B cell (primary cell): ENCODE results near the gene PRR3. TPM values are rescaled to one million over a fixed set of nuclear protein-coding genes. Genes with fewer than 3 reads are reported as not detected.

Experiments used
- ATAC-seq: fragments of 200-7000 bp; cut with Tn5 transposase; one replicate; pipeline ENCODE4 v1.10.0; 2021; ENCODE audit warnings: low read depth, mild to moderate bottlenecking, moderate number of reproducible peaks, moderate library complexity
- CTCF ChIA-PET: fragments of 350-600 bp; sonication (Branson Sonifier 250); formaldehyde crosslinking; loops from one replicate; lab custom pipeline; 2021; ENCODE audit warnings: antibody characterized with exemption, inconsistent platforms; lab: Charles Lee
- POLR2A ChIA-PET: fragments of 350-600 bp; sonication (Branson Sonifier 250); formaldehyde crosslinking; loops from one replicate; lab custom pipeline; 2021; ENCODE audit warnings: antibody characterized with exemption; lab: Charles Lee
- DNase-seq: peaks from one replicate; pipeline ENCODE4 v3.0.0; 2013
- H2AFZ ChIP-seq: 2 replicates; pipeline ENCODE4 v1.6.1; 2012; ENCODE audit warnings: mild to moderate bottlenecking, low read depth, low read length; ENCODE audit not compliant: insufficient read depth, poor library complexity, severe bottlenecking
- H3K27ac ChIP-seq, 2 donors: 1 replicate in 1 of 2; 2 replicates in 1 of 2; pipeline ENCODE4 v1.5.1; 2012 to 2013; ENCODE audit warnings: low read length in 2 of 2, mild to moderate bottlenecking in 2 of 2, moderate library complexity in 1 of 2
- H3K27me3 ChIP-seq, 4 experiments: fragments of 200-600 bp in 1 of 4; sonication (generic) in 1 of 4; replicated peaks in 1 of 4; 1 replicate in 2 of 4; 2 replicates in 2 of 4; pipeline versions ENCODE4 v1.6.1 to v1.7.0; 2013 to 2016; ENCODE audit warnings: low read length in 3 of 4, mild to moderate bottlenecking in 2 of 4, mixed read lengths in 1 of 4, moderate library complexity in 1 of 4; ENCODE audit not compliant: insufficient read depth in 4 of 4, control insufficient read depth in 3 of 4; ENCODE audit errors: control extremely low read depth in 1 of 4
- H3K36me3 ChIP-seq, 2 experiments: replicated peaks in 1 of 2; 1 replicate in 1 of 2; 2 replicates in 1 of 2; pipeline versions ENCODE4 v1.6.1 to v1.7.1; 2013; ENCODE audit warnings: low read length in 1 of 2; ENCODE audit not compliant: insufficient read depth in 2 of 2, control insufficient read depth in 1 of 2; ENCODE audit errors: control extremely low read depth in 1 of 2, extremely low read depth in 1 of 2
- H3K4me1 ChIP-seq, 2 donors: fragments of 200-600 bp in 1 of 2; sonication (generic) in 1 of 2; 1 replicate in 1 of 2; 2 replicates in 1 of 2; pipeline versions ENCODE4 v1.5.1 to v1.6.1; 2013 to 2017; ENCODE audit warnings: low read length in 2 of 2; ENCODE audit not compliant: control insufficient read depth in 2 of 2, insufficient read depth in 2 of 2
- H3K4me2 ChIP-seq: replicated peaks from 2 replicates; pipeline ENCODE3; 2012; ENCODE audit warnings: mild to moderate bottlenecking, low read depth, low read length; ENCODE audit not compliant: poor library complexity, severe bottlenecking
- H3K4me3 ChIP-seq, 5 experiments: fragments of 200-600 bp in 1 of 5; sonication (generic) in 1 of 5; 1 replicate in 3 of 5; 2 replicates in 2 of 5; pipeline versions ENCODE4 v1.5.1 to v1.7.0; 2011 to 2016; ENCODE audit warnings: low read length in 4 of 5, mild to moderate bottlenecking in 4 of 5, low read depth in 2 of 5, control low read depth in 1 of 5, moderate library complexity in 1 of 5; ENCODE audit not compliant: insufficient read depth in 1 of 5; ENCODE audit errors: control extremely low read depth in 1 of 5, extremely low read depth in 1 of 5
- H3K79me2 ChIP-seq: fragments of 200-600 bp; sonication (generic); one replicate; pipeline ENCODE4 v1.6.0; 2016; ENCODE audit warnings: low read length; ENCODE audit not compliant: control insufficient read depth, insufficient read depth
- H3K9ac ChIP-seq: fragments of 200-600 bp; sonication (generic); 2 replicates; pipeline ENCODE4 v1.6.1; 2017; ENCODE audit warnings: mild to moderate bottlenecking, low read length, moderate library complexity
- H3K9me3 ChIP-seq, 3 donors: one replicate each; pipeline versions ENCODE4 v1.6.1 to v1.7.1; 2013; ENCODE audit warnings: low read length in 2 of 3; ENCODE audit not compliant: control insufficient read depth in 2 of 3, insufficient read depth in 1 of 3; ENCODE audit errors: control extremely low read depth in 1 of 3
- H4K20me1 ChIP-seq: 2 replicates; pipeline ENCODE4 v1.6.0; 2012; ENCODE audit warnings: mild to moderate bottlenecking, low read length; ENCODE audit not compliant: insufficient read depth, control insufficient read depth, poor library complexity, severe bottlenecking
- H3K27ac Mint-ChIP-seq: one replicate; pipeline ENCODE4 v1.8.0; 2021; ENCODE audit warnings: mixed read lengths
- H3K27me3 Mint-ChIP-seq: one replicate; pipeline ENCODE4 v1.8.0; 2021; ENCODE audit warnings: mixed read lengths
- H3K4me1 Mint-ChIP-seq: one replicate; pipeline ENCODE4 v1.8.0; 2021; ENCODE audit warnings: mixed read lengths
- H3K4me3 Mint-ChIP-seq: one replicate; pipeline ENCODE4 v1.8.0; 2021; ENCODE audit warnings: mixed read lengths
- H3K9me3 Mint-ChIP-seq: one replicate; pipeline ENCODE4 v1.8.0; 2022; ENCODE audit warnings: mixed read lengths; ENCODE audit not compliant: insufficient read depth
- EZH2 ChIP-seq: IDR thresholded peaks from 2 replicates; pipeline ENCODE4 v1.6.1; 2012; ENCODE audit warnings: borderline replicate concordance, low read depth, mild to moderate bottlenecking, moderate library complexity, low read length; ENCODE audit not compliant: insufficient read depth, poor library complexity, severe bottlenecking
- WGBS: methylation state at CpG from one replicate; pipeline ENCODE4 v1.1.5; 2013; ENCODE audit warnings: missing lambda C conversion rate; ENCODE audit not compliant: insufficient coverage; 5-methylcytosine and 5-hydroxymethylcytosine counted together
- intact Hi-C: fragments of 100-400 bp; cut with micrococcal nuclease; formaldehyde crosslinking; loops from one replicate; pipeline ENCODE4 v1.10.0; 2022
- polyA plus RNA-seq: library from polyadenylated mRNA; depleted of rRNA; stranded (reverse); fragments of >200 nt; gene quantifications from 2 replicates; pipeline ENCODE4 v1.2.3, GENCODE V29; 2012
- total RNA-seq, 2 donors: library from RNA; stranded (reverse); fragments of 120-200 nt in 1 of 2; gene quantifications; 1 replicate in 1 of 2; 2 replicates in 1 of 2; pipeline versions ENCODE4 v1.2.3 to v1.2.4, GENCODE V29; 2013 to 2022
- TF ChIP-seq, protein P1 (sequence below): fragments of 200-600 bp; IDR thresholded peaks from one replicate; pipeline ENCODE4 v1.8.0; 2022; ENCODE audit warnings: antibody characterized with exemption, mild to moderate bottlenecking

Gene PRR3
- total and polyA plus RNA-seq, 2 donors (not counting 1 experiment from before 2014, with no cell fraction given) = 15.0 to 30.3 TPM

DNA sequence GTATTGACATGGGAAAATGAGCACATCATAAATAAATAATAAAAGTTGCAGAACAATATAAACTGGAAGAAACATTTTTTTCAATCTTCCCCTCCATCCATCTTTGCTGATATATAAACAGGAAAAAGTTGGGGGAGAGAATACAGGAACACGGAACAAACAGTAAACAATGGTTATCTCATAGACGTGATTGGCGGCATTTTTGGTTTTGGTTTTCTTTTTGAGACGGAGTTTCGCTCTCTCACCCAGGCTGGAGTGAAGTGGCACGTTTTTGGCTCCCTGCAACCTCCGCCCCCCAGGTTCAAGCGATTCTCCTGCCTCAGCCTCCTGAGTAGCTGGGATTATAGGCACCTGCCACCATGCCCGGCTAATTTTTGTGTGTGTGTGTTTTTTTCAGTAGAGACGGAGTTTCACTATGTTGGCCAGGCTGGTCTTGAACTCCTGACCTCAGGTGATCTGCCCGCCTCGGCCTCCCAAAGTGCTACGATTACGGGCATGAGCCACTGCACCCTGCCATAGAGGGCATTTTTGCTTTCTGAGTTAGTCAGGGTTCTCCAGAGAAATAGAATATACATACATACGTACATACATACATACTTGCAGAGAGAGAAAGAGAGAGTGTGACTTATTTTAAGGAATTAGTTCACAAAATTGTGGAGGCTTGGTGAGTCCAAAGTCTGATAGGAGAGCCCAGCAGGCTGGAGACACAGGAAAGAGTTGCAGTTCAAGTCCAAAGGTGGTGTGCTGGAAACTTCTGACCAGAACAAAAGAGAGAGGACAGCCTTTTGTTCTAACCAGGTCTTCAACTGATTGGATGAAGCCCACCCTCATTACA is 23.4 kb upstream of the PRR3 start:
- peaks cover 28 to 38% of the 10 kb centered on the region in 2 donors for H3K4me1 ChIP-seq
- 72% methylated on average over 7 of the region's 15 CpGs for whole genome bisulfite sequencing
- H3K9ac ChIP-seq = no peak overlapping the region
- no peaks in the 10 kb centered on the region for H4K20me1 ChIP-seq
- no peak overlapping the region for H3K4me3 ChIP-seq
- H3K36me3 ChIP-seq = no peaks in the 10 kb centered on the region
- no peaks in the 10 kb centered on the region for H3K27me3 Mint-ChIP-seq
- peaks cover 28% of the 10 kb centered on the region for H3K79me2 ChIP-seq
- peak overlapping the region; percentile 19 for H3K4me2 ChIP-seq
- peak overlapping the region; percentile 50 for H3K27ac Mint-ChIP-seq
- intact Hi-C loops = no loop called here
- peaks cover 0 to 6% (median 0%) of the 10 kb centered on the region in 3 donors for H3K9me3 ChIP-seq
- H3K27ac ChIP-seq = no peak overlapping the region
- ChIA-PET CTCF (interaction anchor here (1.6 to 10.8 kb wide), 10 partner anchors 10 to 196 kb away, joined by 5 to 227 read pairs (median 37); partner anchors contain the start of gene PRR3), POLR2A (interaction anchor here (1.6 kb wide), 1 partner anchor 8 kb away, joined by 9 read pairs; no protein-coding TSS in a partner anchor)
- no peak for DNase-seq
- H3K27me3 ChIP-seq = no peaks in the 10 kb centered on the region
- H3K4me1 Mint-ChIP-seq = peaks cover 26% of the 10 kb centered on the region
- no peak for ATAC-seq
- no peaks in the 10 kb centered on the region for H3K9me3 Mint-ChIP-seq
- H2AFZ ChIP-seq = no peak overlapping the region
- peak overlapping the region; percentile 59 for H3K4me3 Mint-ChIP-seq
- TF ChIP-seq, protein P1, sequence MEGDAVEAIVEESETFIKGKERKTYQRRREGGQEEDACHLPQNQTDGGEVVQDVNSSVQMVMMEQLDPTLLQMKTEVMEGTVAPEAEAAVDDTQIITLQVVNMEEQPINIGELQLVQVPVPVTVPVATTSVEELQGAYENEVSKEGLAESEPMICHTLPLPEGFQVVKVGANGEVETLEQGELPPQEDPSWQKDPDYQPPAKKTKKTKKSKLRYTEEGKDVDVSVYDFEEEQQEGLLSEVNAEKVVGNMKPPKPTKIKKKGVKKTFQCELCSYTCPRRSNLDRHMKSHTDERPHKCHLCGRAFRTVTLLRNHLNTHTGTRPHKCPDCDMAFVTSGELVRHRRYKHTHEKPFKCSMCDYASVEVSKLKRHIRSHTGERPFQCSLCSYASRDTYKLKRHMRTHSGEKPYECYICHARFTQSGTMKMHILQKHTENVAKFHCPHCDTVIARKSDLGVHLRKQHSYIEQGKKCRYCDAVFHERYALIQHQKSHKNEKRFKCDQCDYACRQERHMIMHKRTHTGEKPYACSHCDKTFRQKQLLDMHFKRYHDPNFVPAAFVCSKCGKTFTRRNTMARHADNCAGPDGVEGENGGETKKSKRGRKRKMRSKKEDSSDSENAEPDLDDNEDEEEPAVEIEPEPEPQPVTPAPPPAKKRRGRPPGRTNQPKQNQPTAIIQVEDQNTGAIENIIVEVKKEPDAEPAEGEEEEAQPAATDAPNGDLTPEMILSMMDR = no peak
- no peak for TF ChIP-seq EZH2

DNA sequence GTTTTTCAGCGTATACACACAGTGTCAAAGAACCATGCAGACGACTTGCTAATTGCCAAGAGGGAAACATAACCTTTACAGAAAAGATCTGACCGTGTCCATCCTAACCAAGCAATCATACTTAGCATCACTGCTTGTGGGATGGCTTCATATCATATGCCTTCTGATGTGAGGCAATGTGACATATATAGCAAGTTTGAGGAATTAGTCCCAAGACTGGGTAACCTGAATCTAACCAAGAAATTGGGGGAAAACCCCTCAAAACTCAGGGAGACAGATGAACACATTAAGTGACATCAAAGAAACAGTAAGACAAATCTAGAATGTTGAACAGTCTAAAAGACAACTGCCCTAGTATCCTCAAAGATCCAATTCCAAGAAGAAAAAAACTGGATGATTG is 19.2 kb upstream of the PRR3 start:
- intact Hi-C loops = no loop called here
- TF ChIP-seq, protein P1 = no peak
- TF ChIP-seq EZH2 = no peak
- H3K9me3 ChIP-seq = no peaks in the 10 kb centered on the region
- Mint-ChIP-seq H3K27me3 (no peaks in the 10 kb centered on the region), H3K9me3 (no peaks in the 10 kb centered on the region), H3K27ac (no peak overlapping the region), H3K4me3 (no peak overlapping the region), H3K4me1 (peaks cover 13% of the 10 kb centered on the region)
- peaks cover 8 to 16% of the 10 kb centered on the region in 2 donors for H3K4me1 ChIP-seq
- POLR2A ChIA-PET = no interaction called here
- peaks cover 3% of the 10 kb centered on the region for H3K79me2 ChIP-seq
- CTCF ChIA-PET = interaction anchor here (2.2 to 15.6 kb wide), 3 partner anchors 9 to 142 kb away, joined by 7 to 681 read pairs (median 227); no protein-coding TSS in a partner anchor
- H3K27ac ChIP-seq = no peak overlapping the region
- no peak overlapping the region for H3K4me3 ChIP-seq
- DNase-seq (no peak), ATAC-seq (no peak)
- H3K27me3 ChIP-seq = no peaks in the 10 kb centered on the region
- no peaks in the 10 kb centered on the region for H3K36me3 ChIP-seq
- no peak overlapping the region for H3K9ac ChIP-seq
- H4K20me1 ChIP-seq = no peaks in the 10 kb centered on the region
- no peak overlapping the region for H3K4me2 ChIP-seq
- H2AFZ ChIP-seq = no peak overlapping the region
- WGBS = no CpG with 5 or more reads among the region's 3 CpGs
